Activated CD8-positive, alpha-beta memory T cell treated with anti-CD3 and anti-CD28 coated beads for 36 hours (primary cell): ENCODE results near the gene POLE3. TPM values are rescaled to one million over a fixed set of nuclear protein-coding genes. Genes with fewer than 3 reads are reported as not detected.

Experiments
- CTCF ChIA-PET: fragments of 350-600 bp; sonication (Branson Sonifier 250); formaldehyde crosslinking; loops from one replicate; lab custom pipeline; 2021; ENCODE audit warnings: antibody characterized with exemption; lab: Charles Lee
- POLR2A ChIA-PET: fragments of 350-600 bp; sonication (Branson Sonifier 250); formaldehyde crosslinking; loops from one replicate; lab custom pipeline; 2021; ENCODE audit warnings: antibody characterized with exemption; lab: Charles Lee
- total RNA-seq, 2 experiments: library from RNA; stranded (reverse); gene quantifications; one replicate each; pipeline ENCODE4 v1.2.3, GENCODE V29; 2021

The POLE3 gene
- total RNA-seq, 2 experiments from 2014 or later: 83.4 to 87.1 TPM

GRCh38 chr9:113365652-113366051 lies 44.8 kb downstream of the POLE3 start:
- ChIA-PET CTCF (interaction anchor here (0.7 kb wide), 1 partner anchor 45 kb away, joined by 3 read pairs; the partner anchor contains the start of genes C9orf43 and POLE3), POLR2A (interaction anchor here (0.6 to 0.7 kb wide), 2 partner anchors 60 to 81 kb away, joined by 3 to 4 read pairs; no protein-coding TSS in a partner anchor)

GRCh38 chr9:113364951-113365350 lies 45.5 kb downstream of the POLE3 start:
- ChIA-PET CTCF (no interaction called here), POLR2A (interaction anchor here (0.6 kb wide), 1 partner anchor 59 kb away, joined by 4 read pairs; no protein-coding TSS in a partner anchor)

GRCh38 chr9:113363336-113363735 lies 47.1 kb downstream of the POLE3 start:
- CTCF ChIA-PET: no interaction called here
- POLR2A ChIA-PET: no interaction called here

- ChIA-PET POLR2A (interaction anchor here (1.1 kb wide), 1 partner anchor 21 kb away, joined by 3 read pairs; no protein-coding TSS in a partner anchor), CTCF (interaction anchor here (1.0 kb wide), 1 partner anchor 12 kb away, joined by 3 read pairs; no protein-coding TSS in a partner anchor)
Measured at GRCh38 chr9:113361304-113362018, 49.0 kb downstream of the POLE3 start.

GRCh38 chr9:113360242-113360842 lies 50.1 kb downstream of the POLE3 start:
- CTCF ChIA-PET: no interaction called here
- POLR2A ChIA-PET: no interaction called here

GRCh38 chr9:113359385-113359784 lies 51.1 kb downstream of the POLE3 start:
- CTCF ChIA-PET: interaction anchor here (1.2 kb wide), 1 partner anchor 9 kb away, joined by 3 read pairs; no protein-coding TSS in a partner anchor
- POLR2A ChIA-PET: no interaction called here

Other genes starting within 250 kb of the POLE3 start
- 10 to 100 TPM; 32.6 to 32.8 TPM for gene FKBP15, start 189.4 kb downstream of the POLE3 start, total RNA-seq
- gene SLC31A1, start 189.1 kb downstream of the POLE3 start, total RNA-seq: 10 to 100 TPM; 16.0 to 16.5 TPM
- 10 to 100 TPM; 44.5 to 50.0 TPM for gene CDC26, start 135.1 kb downstream of the POLE3 start, total RNA-seq
- gene PRPF4, start 135.0 kb downstream of the POLE3 start, total RNA-seq: 10 to 100 TPM; 68.8 to 72.4 TPM
- not detected for gene RNF183, start 107.3 kb downstream of the POLE3 start, total RNA-seq
- gene WDR31, start 70.4 kb downstream of the POLE3 start, total RNA-seq: 1 to 10 TPM; 1.9 to 2.6 TPM
- 1 to 10 TPM; 5.0 to 6.1 TPM for gene BSPRY, start 61.1 kb downstream of the POLE3 start, total RNA-seq
- gene HDHD3, start 33.7 kb downstream of the POLE3 start, total RNA-seq: 10 to 100 TPM; 13.5 to 13.8 TPM
- gene ALAD, start 9.4 kb downstream of the POLE3 start, total RNA-seq: 10 to 100 TPM; 18.2 to 20.1 TPM
- gene C9orf43, start 72 bp upstream of the POLE3 start, total RNA-seq: under 1 TPM; 0.67 to 0.91 TPM
- gene RGS3, start 53.1 kb upstream of the POLE3 start, total RNA-seq: 100 to 1,000 TPM; 116 to 122 TPM